NCI-H1092 (cell line): Measurements from ENCODE around the gene TRIM48.
"Not testable (repeated sequence)": the region's sequence is repeated elsewhere in the genome, so short reads cannot be mapped to it uniquely, and the experiment has no call there.

Source experiments
- DNase-seq: peaks from one replicate; lab custom pipeline; 2025; lab: John Stamatoyannopoulos, UW

TRIM48 gene

DNA sequence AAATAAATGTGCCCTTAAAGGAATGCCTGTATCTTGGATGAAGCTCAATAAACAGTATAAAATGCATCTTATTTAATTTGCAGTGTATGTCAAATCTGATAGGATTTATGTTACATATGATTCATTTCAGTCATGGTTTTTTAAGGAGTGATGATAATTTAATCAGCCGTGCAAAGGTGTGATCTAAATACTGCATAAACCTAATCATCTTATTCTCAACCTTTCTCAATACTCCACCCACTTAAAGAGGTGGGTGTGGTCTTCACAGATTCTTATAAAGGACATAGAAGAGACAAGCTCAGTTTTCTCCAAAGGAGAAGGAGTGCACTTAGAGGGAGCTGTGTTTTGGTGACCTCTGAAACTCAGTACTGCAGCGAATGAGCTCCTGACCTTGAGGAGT is at the start of gene TRIM48:
Gene TRIM48 (plus strand): TSS at position 301 of the 400 bp plus-strand sequence. CDS start 113 bp downstream, outside the sequence.
- not testable (repeated sequence) for DNase-seq

- DNase-seq = not testable (repeated sequence)
These were observed 23.6 kb upstream of the TRIM48 start for GRCh38 chr11:55238316-55238715.

DNA sequence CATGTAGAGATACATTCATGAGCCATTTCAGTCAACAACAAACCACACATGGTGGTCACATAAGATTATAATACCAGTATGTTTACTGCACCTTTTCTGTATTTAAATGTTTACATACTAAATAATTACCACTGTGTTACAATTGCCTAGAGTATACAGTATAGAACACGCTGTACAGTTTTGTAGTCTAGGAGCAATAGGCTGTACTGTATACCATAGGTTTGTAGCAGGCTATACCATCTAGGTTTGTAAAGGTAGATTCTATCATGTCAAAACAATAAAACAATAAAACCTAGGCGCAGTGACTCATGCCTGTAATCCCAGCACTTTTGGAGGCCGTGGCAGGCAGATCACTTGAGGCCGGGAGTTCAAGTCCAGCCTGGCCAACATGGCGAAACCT is 1.1 kb downstream of the TRIM48 start:
- no peak for DNase-seq
